ENCODE data around the gene MYO9B. TPM values are rescaled to one million over a fixed set of nuclear protein-coding genes. Genes with fewer than 3 reads are reported as not detected.
A peak's percentile ranks its signal among the peaks of the same experiment; 100 is the strongest.

Gene MYO9B
- total RNA-seq, 1 experiment from 2014 or later: 68.3 TPM

DNA sequence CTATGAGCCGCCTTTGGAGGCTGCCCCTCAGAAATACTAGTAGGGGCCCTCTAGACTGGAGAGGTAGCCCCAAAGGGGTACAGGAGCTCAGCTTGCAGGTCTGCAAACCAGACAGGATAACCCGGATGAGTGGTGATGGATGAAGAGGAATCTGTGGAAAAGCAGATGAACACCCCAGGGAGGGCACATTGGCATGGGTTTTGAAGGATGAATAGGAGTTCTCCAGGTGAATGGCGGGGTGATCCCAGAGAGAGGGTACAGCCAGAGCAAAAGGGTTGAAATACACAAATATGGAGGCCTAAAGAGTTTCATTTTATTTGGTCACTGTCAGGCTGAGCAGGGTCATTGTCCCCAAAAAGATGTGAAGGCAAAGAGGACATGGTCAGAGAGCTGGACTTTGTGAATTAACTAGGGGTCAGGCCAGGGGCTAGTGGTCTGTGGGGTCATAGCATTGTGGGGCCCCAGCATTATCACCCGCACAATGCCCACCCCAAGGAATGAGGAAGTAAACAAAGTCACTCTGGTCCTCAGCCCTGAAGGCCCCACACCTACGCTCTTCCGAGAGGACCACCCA lies 165.3 kb downstream of the MYO9B start:
- ChIA-PET POLR2A (ENCODE audit: unreplicated experiment) (no interaction called here), CTCF (no interaction called here)
- H3K27ac ChIP-seq (ENCODE audit: low read length): no peak overlapping the region
- no peak overlapping the region for H2AFZ ChIP-seq (ENCODE audit: low read length)
- H3K9ac ChIP-seq (ENCODE audit: low read length): no peak overlapping the region
- no peak for ATAC-seq
- no peak overlapping the region for H3K4me3 ChIP-seq (ENCODE audit: low read length)
- intact Hi-C loops (cut with micrococcal nuclease): no loop called here
- peaks cover 2% of the 10 kb centered on the region; the same call in 1 of the 2 replicates for H3K4me1 ChIP-seq (ENCODE audit: insufficient read depth, low read length)
- H3K79me2 ChIP-seq (ENCODE audit: low read length): peaks cover 63% of the 10 kb centered on the region
- peaks cover 10% of the 10 kb centered on the region; the same call in 1 of the 2 replicates for H3K36me3 ChIP-seq (ENCODE audit: low read depth, low read length)
- BruUV-seq (replicated peaks): no TSS peak
- H4K20me1 ChIP-seq (ENCODE audit: low read length): peaks cover 13% of the 10 kb centered on the region
- DNase-seq: no peak
- H3K4me2 ChIP-seq (ENCODE audit: low read length): no peak overlapping the region
- no peaks in the 10 kb centered on the region for H3F3A ChIP-seq (ENCODE audit: low read length, unreplicated experiment)
- H3K9me3 ChIP-seq (ENCODE audit: low read length): no peaks in the 10 kb centered on the region
- no peaks in the 10 kb centered on the region for H3K27me3 ChIP-seq (ENCODE audit: low read length)
- TF ChIP-seq EZH2 (IDR thresholded peaks at IDR 0.05; ENCODE audit: low read length, unreplicated experiment) (no peak), EZH2phosphoT487 (IDR thresholded peaks at IDR 0.05; ENCODE audit: borderline replicate concordance, low read length) (no peak)
- TF ChIP-seq, protein P1, sequence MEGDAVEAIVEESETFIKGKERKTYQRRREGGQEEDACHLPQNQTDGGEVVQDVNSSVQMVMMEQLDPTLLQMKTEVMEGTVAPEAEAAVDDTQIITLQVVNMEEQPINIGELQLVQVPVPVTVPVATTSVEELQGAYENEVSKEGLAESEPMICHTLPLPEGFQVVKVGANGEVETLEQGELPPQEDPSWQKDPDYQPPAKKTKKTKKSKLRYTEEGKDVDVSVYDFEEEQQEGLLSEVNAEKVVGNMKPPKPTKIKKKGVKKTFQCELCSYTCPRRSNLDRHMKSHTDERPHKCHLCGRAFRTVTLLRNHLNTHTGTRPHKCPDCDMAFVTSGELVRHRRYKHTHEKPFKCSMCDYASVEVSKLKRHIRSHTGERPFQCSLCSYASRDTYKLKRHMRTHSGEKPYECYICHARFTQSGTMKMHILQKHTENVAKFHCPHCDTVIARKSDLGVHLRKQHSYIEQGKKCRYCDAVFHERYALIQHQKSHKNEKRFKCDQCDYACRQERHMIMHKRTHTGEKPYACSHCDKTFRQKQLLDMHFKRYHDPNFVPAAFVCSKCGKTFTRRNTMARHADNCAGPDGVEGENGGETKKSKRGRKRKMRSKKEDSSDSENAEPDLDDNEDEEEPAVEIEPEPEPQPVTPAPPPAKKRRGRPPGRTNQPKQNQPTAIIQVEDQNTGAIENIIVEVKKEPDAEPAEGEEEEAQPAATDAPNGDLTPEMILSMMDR (conservative IDR thresholded peaks at IDR 0.05; ENCODE audit: low read depth, low read length): no peak
- H3K9me2 ChIP-seq (replicated peaks; ENCODE audit: low read length): no peaks in the 10 kb centered on the region

DNA sequence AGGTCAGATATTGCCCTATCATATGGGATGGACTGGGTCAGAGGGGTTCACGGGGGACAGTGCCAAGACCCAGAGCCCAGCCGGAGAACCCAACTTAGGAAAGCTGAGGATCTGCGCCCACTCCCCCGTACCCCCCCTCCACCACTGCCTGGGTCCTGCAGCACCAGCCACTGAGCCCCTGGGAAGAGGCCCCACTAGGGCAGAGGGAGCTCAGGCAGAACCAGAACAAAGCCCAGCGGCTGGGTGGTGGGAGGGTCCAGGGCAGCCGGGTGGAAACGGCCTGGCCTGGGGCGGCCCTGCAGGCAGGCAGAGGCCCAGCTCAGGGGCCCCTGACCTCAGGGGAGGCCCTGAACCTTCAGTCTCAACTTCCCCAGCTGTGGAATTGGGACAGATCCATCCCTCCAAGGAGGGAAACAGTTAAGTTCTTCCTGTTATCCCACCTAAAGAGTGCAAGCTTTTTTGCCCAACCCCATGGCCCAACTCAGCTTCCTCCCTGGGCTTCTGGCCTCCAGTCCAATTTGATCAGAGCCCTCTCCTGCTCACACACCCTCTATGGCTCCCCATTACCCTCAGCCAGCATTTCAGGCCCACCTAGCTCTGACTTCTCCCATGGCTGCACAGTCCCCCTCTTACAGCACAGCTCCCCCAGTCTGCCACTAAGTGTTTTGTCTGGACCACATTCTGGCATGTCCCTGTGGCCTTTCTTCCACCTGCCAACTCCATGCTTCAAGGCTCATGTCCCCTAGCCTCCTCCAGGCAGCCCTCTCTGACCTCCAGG lies 167.0 kb downstream of the MYO9B start:
- H3K4me3 ChIP-seq (ENCODE audit: low read length): peak overlapping the region; percentile 84; the same call in 1 of the 2 replicates
- no peak overlapping the region for H3K9ac ChIP-seq (ENCODE audit: low read length)
- H3F3A ChIP-seq (ENCODE audit: low read length, unreplicated experiment): no peaks in the 10 kb centered on the region
- no peak for DNase-seq
- peaks cover 13% of the 10 kb centered on the region for H4K20me1 ChIP-seq (ENCODE audit: low read length)
- TF ChIP-seq, protein P1 (conservative IDR thresholded peaks at IDR 0.05; ENCODE audit: low read depth, low read length): no peak
- no peak for TF ChIP-seq EZH2 (IDR thresholded peaks at IDR 0.05; ENCODE audit: low read length, unreplicated experiment)
- no peak for TF ChIP-seq EZH2phosphoT487 (IDR thresholded peaks at IDR 0.05; ENCODE audit: borderline replicate concordance, low read length)
- H3K27ac ChIP-seq (ENCODE audit: low read length): no peak overlapping the region
- H3K4me2 ChIP-seq (ENCODE audit: low read length): peak overlapping the region; percentile 95
- no peak overlapping the region for H2AFZ ChIP-seq (ENCODE audit: low read length)
- peaks cover 55% of the 10 kb centered on the region for H3K79me2 ChIP-seq (ENCODE audit: low read length)
- H3K36me3 ChIP-seq (ENCODE audit: low read depth, low read length): peaks cover 10% of the 10 kb centered on the region; the same call in 1 of the 2 replicates
- H3K9me2 ChIP-seq (replicated peaks; ENCODE audit: low read length): no peaks in the 10 kb centered on the region
- POLR2A ChIA-PET (ENCODE audit: unreplicated experiment): no interaction called here
- ATAC-seq: no peak
- peaks cover 15% of the 10 kb centered on the region for H3K4me1 ChIP-seq (ENCODE audit: insufficient read depth, low read length)
- intact Hi-C loops (cut with micrococcal nuclease): no loop called here
- no peaks in the 10 kb centered on the region for H3K27me3 ChIP-seq (ENCODE audit: low read length)
- CTCF ChIA-PET: no interaction called here
- H3K9me3 ChIP-seq (ENCODE audit: low read length): no peaks in the 10 kb centered on the region
- BruUV-seq (replicated peaks): no TSS peak
